GM18526 (cell line): ENCODE results near the gene SBNO1.

Experiments used
- POLR2A ChIP-seq: IDR thresholded peaks from 3 replicates; pipeline ENCODE4 v1.6.1; 2011; ENCODE audit not compliant: insufficient read length; ENCODE audit errors: extremely low read depth

SBNO1 gene

DNA sequence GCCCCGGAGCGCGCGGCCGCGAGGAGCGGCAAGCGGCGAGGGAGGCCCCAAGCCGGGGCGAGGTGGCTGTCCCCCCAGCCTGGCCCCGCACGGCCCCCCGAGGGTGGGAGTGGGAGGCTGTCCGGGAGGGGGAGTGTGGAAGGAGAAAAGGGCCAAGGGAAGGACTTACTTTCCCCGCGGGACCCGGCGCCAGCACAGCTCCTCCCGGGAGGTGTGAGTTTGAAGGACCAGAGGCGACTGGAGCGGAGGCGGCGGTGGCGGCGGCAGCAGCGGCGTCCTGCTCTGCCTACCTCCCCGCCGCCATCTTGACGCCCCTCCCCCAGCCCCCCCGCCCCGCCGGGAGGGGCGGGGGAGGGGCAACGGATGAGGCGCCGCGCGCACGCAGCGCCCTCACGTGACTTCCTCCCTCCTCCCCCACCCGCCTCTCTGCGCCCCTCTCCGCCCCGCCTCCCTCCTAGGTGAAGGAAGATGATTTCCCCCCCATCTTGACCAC lies at the start of gene SBNO1:
TSS of gene SBNO1 (minus strand) at position 316 of the 493 bp plus-strand sequence. CDS start 14,406 bp downstream, outside the sequence.
- peak; percentile 85 for TF ChIP-seq POLR2A

- no peak for TF ChIP-seq POLR2A
Measured at GRCh38 chr12:123410041-123410412, 45.4 kb upstream of the SBNO1 start.

- TF ChIP-seq POLR2A = no peak
Measured at GRCh38 chr12:123404581-123404980, 39.9 kb upstream of the SBNO1 start.

DNA sequence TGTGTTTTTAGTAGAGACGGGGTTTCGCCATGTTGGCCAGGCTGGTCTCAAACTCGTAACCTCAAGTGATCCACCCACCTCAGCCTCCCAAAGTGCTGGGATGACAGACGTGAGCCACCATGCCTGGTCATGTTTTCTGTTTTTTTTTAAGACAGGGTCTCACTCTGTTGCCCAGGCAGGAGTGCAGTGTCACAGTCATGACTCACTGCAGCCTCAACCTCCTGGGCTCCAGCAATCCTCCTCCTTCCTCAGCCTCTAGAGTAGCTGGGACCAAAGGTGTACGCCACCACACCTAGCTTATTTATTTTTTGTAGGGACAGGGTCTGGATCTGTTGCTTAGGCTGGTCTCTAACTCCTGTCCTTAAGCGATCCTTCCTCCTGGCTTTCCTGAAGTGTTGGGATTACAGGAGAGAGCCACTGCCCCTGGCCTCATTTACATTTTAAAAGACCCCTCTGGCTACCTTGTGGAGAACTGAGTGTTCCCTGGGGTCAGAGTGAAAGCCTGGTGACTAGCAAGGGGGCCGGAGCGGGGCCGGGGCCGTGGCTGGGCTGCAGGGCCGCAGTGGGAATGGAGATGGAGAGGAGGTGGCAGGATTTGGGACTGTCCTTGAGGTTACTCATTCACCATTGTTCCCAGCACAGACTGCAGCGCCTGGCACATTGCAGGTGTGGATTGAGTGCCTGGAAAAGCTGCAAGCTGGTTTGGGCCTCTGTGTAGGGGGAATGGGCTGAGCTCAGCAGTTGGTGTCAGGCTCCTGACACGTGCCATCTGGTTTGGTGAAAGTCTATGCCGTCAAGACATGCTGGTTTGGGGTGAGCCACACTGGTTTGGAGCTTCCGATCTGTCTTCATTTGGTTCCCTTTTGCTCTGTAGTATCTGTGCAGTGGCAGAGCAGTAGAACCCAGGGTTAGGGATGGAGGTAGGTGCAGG lies 37.4 kb upstream of the SBNO1 start:
- TF ChIP-seq POLR2A = no peak

- TF ChIP-seq POLR2A = no peak
Measured at GRCh38 chr12:123399255-123399617, 34.6 kb upstream of the SBNO1 start.

DNA sequence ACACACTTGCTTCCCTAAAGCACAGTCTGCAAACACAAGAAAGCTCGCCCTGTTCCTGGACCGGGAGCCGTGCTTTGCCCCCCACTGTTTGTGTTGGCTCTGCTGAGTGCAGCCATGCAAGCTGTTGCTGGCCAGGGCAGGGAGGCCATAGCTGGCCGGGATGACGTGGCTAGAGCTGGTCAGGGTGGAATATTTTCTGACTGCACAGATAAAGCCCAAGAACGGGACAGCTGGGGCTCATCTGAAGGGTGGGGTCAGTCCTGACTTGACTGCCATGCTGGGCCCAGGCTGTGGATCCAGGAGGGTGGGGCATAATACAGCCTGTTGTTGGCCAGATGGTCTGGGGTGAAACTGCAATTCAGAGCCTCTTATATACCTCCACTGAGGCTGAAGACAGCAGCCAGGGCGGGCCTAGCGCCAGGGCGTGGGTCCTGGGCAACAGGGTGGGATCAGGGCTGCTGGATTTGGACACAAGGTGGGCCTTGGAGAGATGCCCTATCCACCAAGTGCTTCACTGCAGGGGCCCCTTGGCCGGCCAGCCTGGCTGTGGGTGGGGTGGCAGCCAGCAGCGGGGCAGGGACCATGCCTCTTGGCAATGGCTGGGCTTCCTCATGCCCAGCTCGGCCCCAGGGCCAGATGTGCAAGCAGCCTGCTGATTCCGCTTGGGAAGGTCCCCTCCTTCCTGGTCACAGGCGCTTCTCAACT lies 34.1 kb upstream of the SBNO1 start:
- TF ChIP-seq POLR2A = no peak

DNA sequence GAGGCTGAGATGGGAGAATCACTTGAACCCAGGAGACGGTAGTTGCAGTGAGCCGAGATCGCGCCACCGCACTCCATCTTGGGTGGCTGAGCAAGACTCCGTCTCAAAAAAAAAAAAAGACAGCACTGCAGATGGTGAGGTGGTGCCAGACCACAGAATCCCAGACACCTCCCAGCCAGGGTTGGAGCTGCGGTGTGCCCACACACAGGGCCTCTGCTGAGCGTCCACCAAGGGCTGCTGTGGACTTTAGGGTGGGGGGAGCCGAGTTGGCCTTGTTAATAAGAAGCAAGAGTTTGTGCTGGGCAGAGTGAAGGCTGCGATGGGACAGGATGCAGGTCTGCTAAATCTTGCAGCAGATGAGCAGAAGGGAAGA lies 33.5 kb upstream of the SBNO1 start:
- TF ChIP-seq POLR2A = no peak

DNA sequence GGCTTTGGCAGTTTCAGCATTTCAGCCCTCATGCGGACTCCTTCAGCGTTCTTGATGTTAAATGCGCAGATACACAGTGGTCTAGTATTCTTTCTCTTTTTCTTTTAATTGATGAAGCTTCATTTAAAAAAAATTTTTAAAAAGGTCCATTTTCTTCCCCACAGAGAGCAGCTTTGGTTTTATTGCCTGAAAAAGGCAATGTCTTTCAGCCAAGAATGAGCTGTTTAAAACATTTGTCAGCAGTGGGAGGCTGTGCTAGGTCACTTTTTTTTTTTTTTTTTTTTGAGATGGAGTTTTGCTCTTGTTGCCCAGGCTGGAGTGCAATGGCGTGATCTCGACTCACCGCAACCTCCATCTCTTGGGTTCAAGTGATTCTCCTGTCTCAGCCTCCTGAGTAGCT lies 32.8 kb upstream of the SBNO1 start:
- no peak for TF ChIP-seq POLR2A

GRCh38 chr12:123396954-123397353 lies 32.3 kb upstream of the SBNO1 start:
- TF ChIP-seq POLR2A = no peak

DNA sequence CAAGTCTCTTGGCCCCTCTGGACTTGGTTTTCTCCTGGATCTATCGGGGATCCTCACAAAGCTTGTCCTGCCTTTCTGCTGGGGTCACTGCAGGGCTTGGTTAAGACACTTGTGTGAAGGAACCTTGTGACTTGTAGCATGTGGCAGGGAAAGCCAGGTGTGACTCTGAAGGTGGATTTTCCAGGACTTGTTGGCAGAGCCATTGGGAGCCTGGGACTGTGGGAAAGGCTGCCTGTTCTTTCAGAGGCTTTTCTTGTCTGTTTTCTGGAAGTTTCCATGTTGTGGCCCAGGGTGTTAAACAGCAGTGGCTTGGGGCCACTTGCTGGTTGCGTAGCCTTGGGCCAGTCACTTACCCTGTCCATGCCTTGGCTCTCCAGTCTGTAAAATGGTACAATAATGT lies 31.9 kb upstream of the SBNO1 start:
- no peak for TF ChIP-seq POLR2A

DNA sequence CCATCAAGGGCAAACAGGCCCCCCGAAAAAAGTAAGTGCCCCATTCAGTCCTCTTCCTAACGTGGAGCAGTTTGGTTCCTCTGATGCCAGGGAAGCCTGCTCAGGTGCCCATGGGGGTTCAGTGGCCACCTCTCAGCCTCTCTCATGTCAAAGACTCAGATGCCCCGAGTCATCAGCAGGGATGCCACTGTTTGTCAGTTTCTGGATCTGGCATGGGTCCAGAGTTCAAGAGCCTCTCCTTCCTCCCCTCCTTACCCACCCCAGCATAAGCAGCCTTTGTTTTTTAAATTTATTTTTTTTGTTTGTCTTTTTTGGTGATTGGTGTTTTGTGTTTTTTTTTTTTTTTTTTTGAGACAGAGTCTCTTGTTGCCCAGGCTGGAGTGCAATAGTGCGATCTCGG lies 30.6 kb upstream of the SBNO1 start:
- TF ChIP-seq POLR2A = no peak

DNA sequence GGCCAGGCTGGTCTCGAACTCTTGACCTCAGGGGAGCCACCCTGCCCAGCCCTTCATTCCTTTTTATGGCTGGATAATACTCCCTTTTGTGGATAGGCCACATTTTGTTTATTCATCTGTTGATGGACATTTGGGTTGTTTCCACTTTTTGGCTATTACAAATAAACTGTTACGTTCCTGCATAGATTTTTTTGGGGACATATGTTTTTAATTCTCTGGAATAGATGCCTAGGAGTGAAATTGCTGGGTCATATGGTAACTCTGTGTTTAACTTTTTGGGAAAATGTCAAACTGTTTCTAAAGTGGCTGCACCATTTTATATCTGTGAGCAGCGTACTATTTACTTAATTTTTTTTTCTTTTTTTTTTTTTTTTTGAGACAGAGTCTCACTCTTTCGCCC lies 29.1 kb upstream of the SBNO1 start:
- TF ChIP-seq POLR2A = no peak

GRCh38 chr12:123391546-123392343 lies 27.1 kb upstream of the SBNO1 start:
- TF ChIP-seq POLR2A = no peak

- TF ChIP-seq POLR2A = no peak
Measured at GRCh38 chr12:123390498-123391426, 26.1 kb upstream of the SBNO1 start.
